Memory B cell (primary cell): ENCODE data around the gene OGG1.

ENCODE experiments used
- ATAC-seq: fragments of 150-1000 bp; cut with Tn5 transposase; 2 replicates; pipeline ENCODE4 v1.10.0; 2021; ENCODE audit warnings: low read depth, mild to moderate bottlenecking, moderate library complexity
- DNase-seq, 2 donors: peaks; one replicate each; pipeline ENCODE4 v3.0.0; 2022; ENCODE audit warnings: low spot score in 2 of 2
- H3K27ac Mint-ChIP-seq: one replicate; pipeline ENCODE4 v1.8.0; 2022; ENCODE audit warnings: mild to moderate bottlenecking, moderate library complexity, mixed read lengths
- H3K27me3 Mint-ChIP-seq: one replicate; pipeline ENCODE4 v1.8.0; 2022; ENCODE audit warnings: mixed read lengths
- H3K36me3 Mint-ChIP-seq: one replicate; pipeline ENCODE4 v1.8.0; 2022; ENCODE audit warnings: mild to moderate bottlenecking, mixed read lengths
- H3K4me1 Mint-ChIP-seq: one replicate; pipeline ENCODE4 v1.8.0; 2022; ENCODE audit warnings: mixed read lengths
- H3K4me3 Mint-ChIP-seq: one replicate; pipeline ENCODE4 v1.8.0; 2022; ENCODE audit warnings: mild to moderate bottlenecking, moderate library complexity, mixed read lengths
- H3K9me3 Mint-ChIP-seq: one replicate; pipeline ENCODE4 v1.8.0; 2022; ENCODE audit warnings: mixed read lengths

Gene OGG1

GRCh38 chr3:9732740-9733115 is 17.0 kb upstream of the OGG1 start:
- DNase-seq (no peak), ATAC-seq (no peak)
- H3K4me3 Mint-ChIP-seq, result peak overlapping the region; percentile 83
- no peaks in the 10 kb centered on the region for H3K9me3 Mint-ChIP-seq
- peak overlapping the region; percentile 66 for H3K27ac Mint-ChIP-seq
- no peaks in the 10 kb centered on the region for H3K27me3 Mint-ChIP-seq
- peaks cover 30% of the 10 kb centered on the region for H3K4me1 Mint-ChIP-seq
- H3K36me3 Mint-ChIP-seq, result peaks cover 6% of the 10 kb centered on the region

GRCh38 chr3:9736831-9737230 is 12.9 kb upstream of the OGG1 start:
- DNase-seq, result no peak
- no peak for ATAC-seq
- Mint-ChIP-seq H3K27me3 (no peaks in the 10 kb centered on the region), H3K9me3 (no peaks in the 10 kb centered on the region), H3K4me3 (no peak overlapping the region), H3K4me1 (peaks cover 27% of the 10 kb centered on the region), H3K27ac (no peak overlapping the region), H3K36me3 (peaks cover 23% of the 10 kb centered on the region)

- peaks cover 30% of the 10 kb centered on the region for H3K36me3 Mint-ChIP-seq
- DNase-seq (no peak), ATAC-seq (no peak)
- no peaks in the 10 kb centered on the region for H3K27me3 Mint-ChIP-seq
- peaks cover 13% of the 10 kb centered on the region for H3K4me1 Mint-ChIP-seq
- no peaks in the 10 kb centered on the region for H3K9me3 Mint-ChIP-seq
- no peak overlapping the region for H3K4me3 Mint-ChIP-seq
- no peak overlapping the region for H3K27ac Mint-ChIP-seq
Observed at GRCh38 chr3:9739181-9739580, 10.6 kb upstream of the OGG1 start.

GRCh38 chr3:9742560-9742959 is 7.2 kb upstream of the OGG1 start:
- Mint-ChIP-seq H3K27me3 (no peaks in the 10 kb centered on the region), H3K9me3 (no peaks in the 10 kb centered on the region), H3K4me3 (no peak overlapping the region), H3K4me1 (peaks cover 8% of the 10 kb centered on the region), H3K27ac (no peak overlapping the region), H3K36me3 (peaks cover 36% of the 10 kb centered on the region)
- DNase-seq (no peak), ATAC-seq (no peak)

- Mint-ChIP-seq H3K27ac (no peak overlapping the region), H3K4me1 (peaks cover 6% of the 10 kb centered on the region), H3K4me3 (no peak overlapping the region), H3K27me3 (no peaks in the 10 kb centered on the region), H3K36me3 (peaks cover 32% of the 10 kb centered on the region), H3K9me3 (no peaks in the 10 kb centered on the region)
- no peak for DNase-seq
- ATAC-seq, result no peak
Observed at GRCh38 chr3:9743548-9743947, 6.2 kb upstream of the OGG1 start.

GRCh38 chr3:9744162-9744561 is 5.6 kb upstream of the OGG1 start:
- Mint-ChIP-seq H3K27me3 (no peaks in the 10 kb centered on the region), H3K27ac (no peak overlapping the region), H3K36me3 (peaks cover 28% of the 10 kb centered on the region), H3K4me3 (no peak overlapping the region), H3K4me1 (peaks cover 4% of the 10 kb centered on the region), H3K9me3 (no peaks in the 10 kb centered on the region)
- ATAC-seq (no peak), DNase-seq (no peak)

- Mint-ChIP-seq H3K36me3 (peaks cover 23% of the 10 kb centered on the region), H3K27ac (no peak overlapping the region), H3K9me3 (no peaks in the 10 kb centered on the region), H3K27me3 (no peaks in the 10 kb centered on the region), H3K4me1 (peaks cover 2% of the 10 kb centered on the region), H3K4me3 (no peak overlapping the region)
- ATAC-seq, result no peak
- DNase-seq, result no peak
Observed at GRCh38 chr3:9745521-9745920, 4.2 kb upstream of the OGG1 start.

- Mint-ChIP-seq H3K27ac (no peak overlapping the region), H3K27me3 (no peaks in the 10 kb centered on the region), H3K4me1 (peaks cover 6% of the 10 kb centered on the region), H3K36me3 (peaks cover 19% of the 10 kb centered on the region), H3K4me3 (no peak overlapping the region), H3K9me3 (no peaks in the 10 kb centered on the region)
- ATAC-seq (no peak), DNase-seq (no peak)
Observed at GRCh38 chr3:9746330-9746729, 3.4 kb upstream of the OGG1 start.

GRCh38 chr3:9747267-9747666 is 2.5 kb upstream of the OGG1 start:
- Mint-ChIP-seq H3K36me3 (peaks cover 22% of the 10 kb centered on the region), H3K27me3 (no peaks in the 10 kb centered on the region), H3K4me3 (no peak overlapping the region), H3K9me3 (no peaks in the 10 kb centered on the region), H3K27ac (no peak overlapping the region), H3K4me1 (peaks cover 16% of the 10 kb centered on the region)
- no peak for ATAC-seq
- DNase-seq, result no peak

- DNase-seq (no peak), ATAC-seq (no peak)
- Mint-ChIP-seq H3K27ac (no peak overlapping the region), H3K27me3 (no peaks in the 10 kb centered on the region), H3K4me3 (no peak overlapping the region), H3K4me1 (peaks cover 21% of the 10 kb centered on the region), H3K9me3 (no peaks in the 10 kb centered on the region), H3K36me3 (peaks cover 20% of the 10 kb centered on the region)
Observed at GRCh38 chr3:9748031-9748430, 1.7 kb upstream of the OGG1 start.

GRCh38 chr3:9749296-9749644 is 482 bp upstream of the OGG1 start:
- Mint-ChIP-seq H3K4me1 (peaks cover 23% of the 10 kb centered on the region), H3K4me3 (peak overlapping the region; percentile 91), H3K27me3 (no peaks in the 10 kb centered on the region), H3K36me3 (peaks cover 16% of the 10 kb centered on the region), H3K9me3 (no peaks in the 10 kb centered on the region), H3K27ac (peak overlapping the region; percentile 80)
- no peak for DNase-seq
- ATAC-seq, result no peak

- Mint-ChIP-seq H3K36me3 (peaks cover 11% of the 10 kb centered on the region), H3K27me3 (no peaks in the 10 kb centered on the region), H3K27ac (peak overlapping the region; percentile 80), H3K4me3 (peak overlapping the region; percentile 91), H3K4me1 (peaks cover 26% of the 10 kb centered on the region), H3K9me3 (no peaks in the 10 kb centered on the region)
- no peak for DNase-seq
- no peak for ATAC-seq
Observed at GRCh38 chr3:9750556-9751411, 1.0 kb downstream of the OGG1 start.

GRCh38 chr3:9754678-9755077 is 4.9 kb downstream of the OGG1 start:
- H3K27ac Mint-ChIP-seq, result no peak overlapping the region
- peaks cover 23% of the 10 kb centered on the region for H3K4me1 Mint-ChIP-seq
- no peak overlapping the region for H3K4me3 Mint-ChIP-seq

GRCh38 chr3:9757427-9757826 is 7.7 kb downstream of the OGG1 start:
- H3K27ac Mint-ChIP-seq, result no peak overlapping the region
- H3K36me3 Mint-ChIP-seq, result peaks cover 26% of the 10 kb centered on the region
- no peaks in the 10 kb centered on the region for H3K9me3 Mint-ChIP-seq

More at GRCh38 chr3:9754678-9755077, 4.9 kb downstream of the OGG1 start:
- Mint-ChIP-seq H3K9me3 (no peaks in the 10 kb centered on the region), H3K27me3 (no peaks in the 10 kb centered on the region), H3K36me3 (peaks cover 27% of the 10 kb centered on the region)
- DNase-seq (no peak), ATAC-seq (no peak)

More at GRCh38 chr3:9757427-9757826, 7.7 kb downstream of the OGG1 start:
- ATAC-seq (no peak), DNase-seq (no peak)
- no peak overlapping the region for H3K4me3 Mint-ChIP-seq
- no peaks in the 10 kb centered on the region for H3K27me3 Mint-ChIP-seq
- H3K4me1 Mint-ChIP-seq, result peaks cover 8% of the 10 kb centered on the region
